ENCODE data around the gene KIF17.
A peak's percentile ranks its signal among the peaks of the same experiment; 100 is the strongest.
"Not testable (repeated sequence)": the region's sequence is repeated elsewhere in the genome, so short reads cannot be mapped to it uniquely, and the experiment has no call there.

Gene KIF17

DNA sequence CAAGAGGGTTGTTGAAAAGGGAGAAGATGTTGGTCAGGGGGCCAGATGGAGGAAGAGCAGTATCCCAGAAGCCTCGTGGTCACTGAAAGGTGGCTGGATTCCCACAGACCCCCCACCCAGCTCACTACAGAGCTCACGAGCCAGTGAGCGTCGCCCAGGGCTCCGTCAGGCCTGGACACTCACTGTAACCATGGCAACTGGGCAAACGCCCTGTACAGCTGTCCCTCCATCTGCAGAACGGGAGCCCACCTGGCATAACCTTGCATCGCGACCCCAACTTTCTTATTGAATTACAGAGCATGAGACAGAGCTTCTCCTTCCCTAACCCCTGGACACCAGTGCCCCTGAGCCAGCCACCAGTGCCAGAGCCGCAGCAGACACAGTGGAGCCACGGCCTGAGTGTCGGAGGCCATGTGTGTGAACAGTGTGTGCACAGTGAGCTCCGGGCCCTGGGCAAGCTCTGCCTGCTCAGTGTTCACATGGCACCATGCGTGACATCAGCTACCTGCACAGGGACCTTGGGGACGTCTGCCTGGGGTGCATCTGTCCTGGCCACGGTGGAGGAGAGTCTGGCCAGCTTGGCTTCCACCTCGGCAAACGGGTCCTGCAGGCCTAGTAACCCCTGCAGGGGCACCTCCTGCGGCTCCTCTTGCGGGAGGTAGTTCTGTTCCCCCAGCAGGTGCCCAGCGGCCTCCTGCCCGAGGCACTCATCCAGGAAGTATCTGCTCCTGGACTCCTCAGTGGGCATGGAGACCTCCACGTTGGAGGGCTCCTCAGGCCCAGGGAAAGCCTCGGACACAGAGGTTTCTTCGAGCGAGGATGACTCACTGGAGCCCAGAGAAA is 30.7 kb downstream of the KIF17 start:
- DNase-seq (ENCODE audit: low read depth in 2 of 2) = no peak

DNA sequence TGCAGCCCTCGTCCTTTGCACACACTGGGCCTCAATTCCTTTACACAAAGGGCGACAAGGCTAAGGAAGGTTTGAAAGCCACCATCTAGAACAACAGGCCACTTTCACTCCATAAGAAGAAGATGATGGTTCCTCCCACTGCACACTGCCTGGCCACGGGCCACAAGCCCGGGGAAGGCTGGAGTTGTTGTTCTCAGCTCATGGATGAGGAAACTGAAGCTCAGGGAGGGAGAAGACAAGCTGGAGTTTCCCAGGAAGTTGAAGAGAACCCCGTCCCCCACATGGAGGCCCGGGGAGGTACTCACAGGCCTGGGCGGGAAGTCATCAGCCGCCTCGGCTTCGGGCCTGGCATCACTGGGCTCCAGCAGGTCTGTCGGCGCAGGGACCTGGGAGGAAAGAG is 32.1 kb downstream of the KIF17 start:
- no peak for DNase-seq (ENCODE audit: low read depth in 2 of 2)

DNA sequence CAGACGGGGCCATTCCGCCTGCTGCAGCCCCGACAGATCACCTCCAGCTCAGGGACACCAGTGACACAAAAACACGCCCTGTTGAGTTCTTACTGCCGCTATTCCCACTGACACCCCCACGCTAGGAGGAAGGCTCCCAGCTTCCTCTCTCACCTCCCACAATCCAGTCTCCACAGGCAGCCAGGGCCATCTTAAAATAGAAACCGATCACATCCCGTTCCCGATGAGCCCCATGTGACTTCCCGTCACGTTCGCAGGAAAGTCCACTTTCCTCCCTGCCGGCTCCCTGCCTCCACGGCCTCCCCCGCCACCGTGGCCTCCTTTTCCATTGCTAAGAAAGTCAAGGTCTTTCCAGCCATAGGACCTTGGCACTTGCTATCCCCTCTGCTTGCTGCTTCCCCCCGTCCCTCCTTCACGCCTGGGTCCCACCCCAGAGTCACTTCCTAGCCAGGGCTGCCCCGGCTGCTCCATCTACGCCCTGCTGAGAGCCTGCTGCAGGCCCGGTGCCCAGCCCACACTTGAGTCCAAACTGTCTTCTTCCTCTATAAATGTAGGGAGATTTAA is 32.6 kb downstream of the KIF17 start:
- no peak for DNase-seq (ENCODE audit: low read depth in 2 of 2)

DNA sequence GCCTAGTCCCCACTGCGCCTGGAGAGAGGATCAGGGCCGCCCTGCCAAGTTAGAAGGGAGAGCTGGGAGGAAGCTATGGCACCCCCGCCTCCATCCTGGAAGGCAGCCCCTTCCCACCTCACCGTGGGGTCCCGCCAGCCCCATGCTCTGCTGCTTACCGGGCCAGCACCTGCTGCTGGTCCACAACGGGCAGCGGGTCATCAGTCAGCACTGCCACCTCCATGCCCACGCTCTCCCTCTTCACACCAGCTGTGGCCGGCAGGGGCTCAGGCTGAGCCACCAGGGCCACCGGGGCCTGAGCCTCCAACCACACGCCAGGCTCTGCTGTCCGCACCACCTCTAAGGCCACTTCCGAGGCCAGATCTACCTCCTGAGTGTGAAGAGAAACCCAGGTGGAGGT is 33.2 kb downstream of the KIF17 start:
- DNase-seq (ENCODE audit: low read depth in 2 of 2) = no peak

DNA sequence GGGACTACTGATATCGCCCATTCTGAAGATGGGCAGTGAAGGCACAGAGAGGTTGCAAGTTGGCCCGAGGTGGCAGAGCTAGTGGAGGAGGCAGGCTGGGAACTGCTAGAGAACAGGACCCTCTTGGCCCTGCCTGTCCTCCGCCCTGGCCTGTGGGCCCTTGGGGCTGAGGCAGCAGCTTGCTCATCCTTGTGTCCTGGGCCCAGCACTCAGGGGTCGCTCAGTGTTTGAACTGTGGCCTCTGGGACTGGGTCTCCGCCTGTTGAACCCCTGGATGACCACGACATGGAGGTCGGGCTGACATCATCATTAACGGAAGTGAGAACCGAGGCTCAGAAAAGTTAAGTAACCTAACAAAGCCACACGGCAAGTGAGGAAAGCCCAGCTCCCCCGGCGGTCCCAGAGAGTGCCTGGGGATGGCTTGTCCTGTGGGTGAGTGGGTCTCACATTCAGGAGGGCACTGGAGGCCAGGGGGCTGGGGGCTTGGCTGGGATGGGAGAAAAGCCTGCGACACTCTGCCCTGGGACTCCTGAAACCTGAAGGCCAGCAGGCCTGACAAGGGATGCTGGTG is 33.7 kb downstream of the KIF17 start:
- no peak for DNase-seq (ENCODE audit: low read depth in 2 of 2)

DNA sequence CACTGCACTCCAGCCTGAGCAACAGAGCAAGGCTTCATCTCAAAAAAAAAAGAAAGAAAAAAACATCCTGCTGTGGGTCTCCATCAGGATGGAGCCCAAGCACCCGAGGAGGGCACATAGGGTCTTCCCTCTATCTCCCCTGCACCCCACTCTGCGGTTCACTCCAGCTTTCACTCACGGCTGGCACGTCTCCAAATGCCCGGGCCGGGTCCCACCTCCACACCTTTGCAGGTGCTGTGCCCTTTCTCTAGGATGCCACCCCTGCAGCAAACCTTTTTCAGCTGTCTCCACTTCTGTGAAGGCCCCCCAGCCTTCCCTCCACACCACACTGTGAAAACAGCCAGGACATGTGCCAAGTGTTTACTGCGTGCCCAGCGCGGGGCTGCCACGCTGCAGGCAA is 34.2 kb downstream of the KIF17 start:
- DNase-seq (ENCODE audit: low read depth in 2 of 2) = no peak

DNA sequence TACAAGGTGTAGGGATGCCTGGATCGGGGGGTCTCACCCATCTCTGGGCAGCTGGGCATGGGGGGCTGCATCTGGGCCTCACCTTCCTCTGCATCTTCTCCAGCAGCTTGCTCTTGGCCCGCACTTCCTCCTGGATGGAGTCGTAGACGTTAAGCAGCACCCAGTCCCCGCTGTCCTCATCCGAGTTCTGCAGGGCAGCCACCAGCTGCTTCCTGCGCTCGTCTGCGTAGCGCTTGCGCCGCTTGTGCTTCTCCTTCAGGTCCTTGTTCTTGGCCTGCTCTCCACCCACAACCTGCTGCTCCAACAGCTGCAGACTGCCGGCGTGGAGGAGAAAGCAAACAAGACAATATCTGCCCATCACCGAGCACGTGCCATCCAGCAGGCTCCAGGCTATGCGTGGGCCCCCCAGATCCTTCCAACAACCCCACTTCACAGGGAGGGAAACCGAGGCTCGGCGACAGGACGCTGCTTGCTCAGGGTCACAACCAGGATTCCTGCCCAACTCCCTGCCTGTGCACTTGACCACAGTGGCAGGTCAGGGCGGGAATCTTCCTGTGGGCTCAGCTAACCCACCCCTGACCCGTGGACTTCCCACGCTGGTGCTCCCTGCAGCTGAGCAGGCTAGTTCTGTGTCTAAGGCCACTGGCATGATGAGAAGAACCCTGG is 35.1 kb downstream of the KIF17 start:
- DNase-seq (ENCODE audit: low read depth in 2 of 2) = no peak

DNA sequence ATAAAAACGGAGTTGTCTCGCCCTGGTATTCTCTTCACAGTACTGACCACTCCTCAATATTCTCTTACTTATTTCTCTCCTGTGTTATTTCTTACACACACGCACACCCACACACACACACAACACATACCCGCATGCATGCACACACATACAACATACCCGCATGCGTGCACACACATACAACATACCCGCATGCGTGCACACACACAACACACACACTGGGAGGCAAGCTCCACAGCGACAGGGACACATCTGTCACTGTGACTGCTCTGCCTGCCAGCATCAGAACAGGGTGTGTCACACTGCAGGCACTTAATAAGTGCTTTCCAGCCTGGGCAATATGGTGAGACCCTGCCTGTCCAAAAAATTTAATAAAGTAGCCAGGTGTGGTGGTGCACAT is 35.8 kb downstream of the KIF17 start:
- DNase-seq (ENCODE audit: low read depth in 2 of 2) = no peak

DNA sequence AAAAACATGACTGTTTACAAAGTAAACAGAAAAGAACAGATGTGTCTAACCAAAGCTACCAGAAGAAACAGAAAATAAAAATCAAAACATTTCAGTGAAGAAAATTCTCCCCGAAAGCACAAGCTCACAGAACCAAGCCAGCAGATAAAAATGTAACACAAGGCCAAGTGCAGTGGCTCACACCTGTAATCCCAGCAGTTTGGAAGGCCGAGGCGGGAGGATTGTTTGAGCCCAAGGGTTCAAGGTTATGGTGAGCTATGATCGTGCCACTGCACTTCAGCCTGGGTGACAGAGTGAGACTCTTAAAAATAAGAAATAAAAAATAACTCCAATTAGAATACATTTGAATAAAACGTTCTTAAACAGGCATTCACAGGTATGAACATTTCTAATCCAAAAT is 37.5 kb downstream of the KIF17 start:
- no peak for DNase-seq (ENCODE audit: low read depth in 2 of 2)

DNA sequence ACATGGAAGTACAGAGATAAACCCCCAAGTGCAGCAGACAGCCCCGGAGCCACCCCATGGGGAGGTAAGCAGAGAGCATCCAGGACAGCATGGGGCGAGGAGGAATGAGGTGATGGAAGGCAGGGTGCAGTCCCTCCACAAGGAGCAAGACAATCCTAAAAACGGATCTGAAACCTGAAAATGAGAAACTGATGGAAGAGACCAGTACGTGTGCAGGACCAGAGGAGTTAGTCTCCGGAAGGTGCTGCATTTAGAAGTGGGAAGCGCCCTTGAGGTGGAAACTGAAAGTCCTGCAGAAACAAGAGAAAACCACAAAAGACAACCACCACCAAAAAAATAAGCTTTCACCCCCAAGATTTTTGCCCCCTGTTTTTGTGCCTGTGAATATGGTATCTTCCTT is 39.2 kb downstream of the KIF17 start:
- no peak for DNase-seq (ENCODE audit: low read depth in 2 of 2)

DNA sequence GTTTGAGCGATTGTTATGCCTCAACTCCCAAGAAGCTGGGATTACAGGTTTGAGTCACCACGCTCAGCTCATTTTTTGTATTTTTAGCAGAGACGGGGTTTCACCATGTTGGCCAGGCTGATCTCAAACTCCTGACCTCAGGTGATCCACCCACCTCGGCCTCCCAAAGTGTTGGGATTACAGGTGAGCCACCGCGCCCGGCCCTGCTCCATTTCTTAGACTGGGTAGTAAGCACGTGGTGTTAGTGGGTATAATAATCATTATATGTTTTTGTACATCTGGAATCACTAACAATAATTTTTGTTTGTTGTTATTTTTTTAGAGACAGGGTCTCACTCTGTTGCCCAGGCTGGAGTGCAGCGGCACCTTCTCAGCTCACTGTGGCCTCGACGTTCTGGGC is 44.2 kb downstream of the KIF17 start:
- DNase-seq (ENCODE audit: low read depth in 2 of 2) = not testable (repeated sequence)

DNA sequence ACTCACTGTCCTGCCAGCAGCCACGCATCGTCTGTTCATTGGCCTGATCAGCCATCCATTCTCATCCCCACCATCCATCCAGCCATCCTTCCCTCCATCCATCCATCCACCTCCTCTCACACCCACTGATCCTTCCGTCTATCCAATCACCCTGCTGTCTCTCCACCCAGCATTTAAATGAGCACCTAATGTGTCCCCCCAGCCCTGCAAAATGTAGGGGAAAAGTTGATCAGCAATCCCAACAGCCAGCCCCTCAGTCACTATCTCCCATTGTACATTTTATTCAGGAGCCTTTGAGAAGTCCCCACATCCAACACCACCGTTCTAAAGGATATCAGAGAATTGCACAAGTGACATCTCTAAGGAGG is 45.6 kb downstream of the KIF17 start:
- DNase-seq (ENCODE audit: low read depth in 2 of 2) = no peak

DNA sequence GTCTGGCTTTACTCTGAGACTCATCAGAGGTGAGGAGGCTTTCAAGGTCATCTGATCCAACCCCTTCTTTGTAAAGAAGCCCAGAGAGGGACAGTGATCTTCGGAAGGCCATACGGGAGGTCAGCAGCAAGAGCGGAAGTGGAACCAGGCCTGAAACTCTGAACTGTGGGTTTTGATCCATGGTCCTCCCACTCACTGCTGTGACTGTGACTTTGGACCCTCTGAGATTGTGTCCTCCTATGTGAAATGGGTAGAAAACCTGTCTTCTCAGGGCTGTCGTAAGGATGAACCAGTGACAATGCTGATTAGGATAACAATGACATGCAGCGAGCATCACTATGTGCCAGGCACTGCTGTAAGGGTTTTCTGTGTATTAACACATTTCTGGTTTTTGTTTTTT is 46.9 kb downstream of the KIF17 start:
- DNase-seq (ENCODE audit: low read depth in 2 of 2) = no peak

DNA sequence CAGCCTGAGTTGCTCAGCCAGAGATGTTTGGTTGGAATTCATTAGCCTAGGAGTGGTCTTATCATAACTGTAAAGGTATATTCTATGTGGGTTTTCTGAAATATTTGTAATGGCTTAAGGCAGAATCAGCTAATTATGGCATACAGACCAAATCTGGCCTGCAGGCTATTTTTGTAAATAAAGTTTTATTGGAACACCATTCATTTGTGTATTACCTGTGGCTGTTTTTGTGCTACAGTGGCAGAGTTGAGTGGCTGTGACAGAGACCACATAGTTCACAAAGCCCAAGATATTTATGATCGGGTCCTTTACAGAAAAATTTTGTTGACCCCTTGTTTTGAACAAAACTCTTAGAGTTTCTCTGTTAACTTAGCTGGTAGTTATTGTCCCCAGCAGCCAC is 49.2 kb downstream of the KIF17 start:
- no peak for DNase-seq (ENCODE audit: low read depth in 2 of 2)

DNA sequence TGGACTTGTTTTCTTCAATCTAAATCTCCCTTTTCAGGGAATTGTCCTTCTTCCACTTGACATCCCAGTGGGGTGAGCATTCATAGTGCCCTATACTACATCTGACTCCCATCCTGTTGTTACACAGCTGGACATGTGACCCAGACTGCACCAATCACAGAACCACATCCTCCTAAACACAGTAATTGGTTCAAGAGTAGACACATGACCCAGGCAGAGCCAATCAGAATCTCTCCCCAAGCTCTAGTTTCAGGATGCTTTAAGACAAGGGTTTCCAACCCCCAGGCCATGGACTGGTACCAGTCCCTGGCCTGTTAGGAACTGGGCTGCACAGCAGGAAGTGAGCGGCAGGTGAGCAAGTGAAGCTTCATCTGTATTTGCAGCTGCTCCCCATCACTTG is 51.0 kb downstream of the KIF17 start:
- no peak for DNase-seq (ENCODE audit: low read depth in 2 of 2)

DNA sequence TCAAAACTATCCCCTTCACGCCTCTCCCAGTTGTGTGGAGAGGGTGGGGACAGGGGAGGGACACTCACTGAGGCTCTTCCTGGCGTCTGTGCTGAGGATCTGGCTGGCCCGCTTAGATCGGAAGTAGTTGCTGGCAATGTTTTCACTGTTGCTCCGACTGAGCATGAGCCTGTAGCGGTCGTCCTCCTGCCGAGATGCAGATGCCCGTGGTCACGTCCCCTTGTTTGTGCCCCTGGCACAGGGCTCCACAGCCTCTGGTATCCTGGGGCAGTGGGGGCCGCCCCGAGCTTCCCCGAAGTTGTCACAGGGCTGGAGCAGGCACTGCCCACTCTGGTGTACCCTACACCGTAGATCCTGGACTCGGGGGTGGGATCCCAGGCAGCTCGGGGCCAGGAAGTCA is 51.7 kb downstream of the KIF17 start:
- no peak for DNase-seq (ENCODE audit: low read depth in 2 of 2)

DNA sequence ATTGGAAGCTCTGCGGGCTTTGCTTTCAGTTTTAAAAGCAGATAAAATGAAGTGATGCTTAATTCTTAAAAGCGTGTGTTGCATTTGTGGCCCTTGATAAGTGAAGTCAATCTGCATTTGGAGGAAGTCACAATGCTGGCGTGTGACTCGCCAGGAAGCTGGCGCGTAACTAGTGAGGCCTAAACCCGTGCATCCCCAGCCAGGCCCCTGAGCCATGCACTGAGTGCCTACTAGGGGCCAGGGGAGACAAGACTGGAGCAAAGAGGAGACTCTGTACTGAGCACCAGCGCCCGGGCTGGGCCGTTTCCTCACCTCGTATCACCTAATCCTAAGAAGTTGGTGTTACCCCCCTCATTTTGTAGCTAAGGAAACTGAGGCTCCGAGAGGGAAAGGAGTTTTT is 52.1 kb downstream of the KIF17 start:
- no peak for DNase-seq (ENCODE audit: low read depth in 2 of 2)

DNA sequence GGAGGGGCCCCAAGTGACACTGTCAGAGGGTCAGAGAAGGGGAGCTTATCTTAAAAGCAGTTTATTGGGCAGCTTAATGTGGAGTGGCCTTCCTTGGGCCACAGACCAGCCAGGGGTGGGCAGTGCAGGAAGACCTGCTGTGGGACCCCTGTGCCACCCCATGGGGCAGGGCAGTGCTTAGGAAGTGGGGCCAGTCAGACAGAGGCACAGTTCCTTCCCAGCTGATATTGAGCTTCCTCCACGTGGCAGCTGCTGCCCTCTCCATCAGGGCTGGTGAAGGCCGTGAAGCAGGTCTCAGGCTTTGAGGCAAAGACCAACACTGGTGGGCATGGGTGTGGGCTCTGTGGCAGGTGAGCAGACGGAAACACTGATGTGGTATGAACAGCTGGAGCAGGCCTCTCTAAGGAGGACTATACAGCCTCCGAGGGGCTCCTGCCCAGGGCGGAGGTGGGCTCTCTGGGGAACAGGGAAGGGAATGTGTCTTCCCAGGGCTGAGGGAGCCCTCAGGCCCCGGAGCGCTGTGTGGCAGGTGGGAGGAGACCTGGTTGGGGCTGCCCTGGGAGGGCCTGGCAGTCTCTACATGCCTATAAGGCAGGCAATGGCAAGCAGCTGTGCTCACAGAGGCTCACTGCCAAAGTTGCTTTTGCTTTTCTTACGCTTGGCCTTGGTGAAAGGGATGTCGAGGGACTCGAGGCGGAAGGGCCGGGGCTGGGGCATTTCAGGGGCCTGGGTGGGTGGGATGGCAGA is 53.7 kb downstream of the KIF17 start:
- DNase-seq (ENCODE audit: low read depth in 2 of 2) = no peak

DNA sequence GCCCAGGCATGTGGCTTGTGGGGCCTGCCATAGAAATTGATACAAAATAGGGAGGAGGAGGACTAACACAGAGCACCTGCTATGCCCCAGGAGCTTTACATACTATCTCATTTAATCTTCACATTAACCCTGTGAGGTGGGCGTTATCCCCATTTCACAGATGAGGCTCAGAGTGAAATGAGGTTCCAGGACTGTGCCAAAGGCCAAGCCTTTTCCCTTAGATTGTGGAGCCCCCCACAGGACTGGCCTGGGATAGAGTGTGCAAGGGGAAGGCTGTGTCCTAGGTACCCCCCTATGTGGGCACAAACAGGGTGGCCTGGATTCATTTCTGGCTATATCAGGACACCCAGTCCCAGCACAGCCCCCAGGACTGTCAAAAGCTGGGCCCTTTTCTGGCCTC is 54.4 kb downstream of the KIF17 start:
- no peak for DNase-seq (ENCODE audit: low read depth in 2 of 2)

DNA sequence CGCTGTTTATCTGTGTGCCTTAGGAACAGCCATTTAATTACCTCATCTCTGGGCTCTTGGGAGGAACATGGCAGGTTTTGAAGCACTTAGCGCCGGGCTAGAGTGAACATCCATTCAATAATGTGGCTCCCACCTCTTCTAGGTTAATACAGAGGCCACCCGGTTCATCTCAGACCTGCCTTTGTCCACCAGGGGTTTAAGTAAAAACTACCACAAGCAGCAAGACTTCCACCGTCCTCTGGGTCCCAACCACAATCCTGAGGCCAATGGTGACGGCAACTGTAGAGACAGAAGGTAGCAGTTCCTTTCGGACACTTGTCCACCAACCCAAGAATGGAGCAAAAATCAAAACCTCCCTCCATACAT is 55.7 kb downstream of the KIF17 start:
- no peak for DNase-seq (ENCODE audit: low read depth in 2 of 2)

DNA sequence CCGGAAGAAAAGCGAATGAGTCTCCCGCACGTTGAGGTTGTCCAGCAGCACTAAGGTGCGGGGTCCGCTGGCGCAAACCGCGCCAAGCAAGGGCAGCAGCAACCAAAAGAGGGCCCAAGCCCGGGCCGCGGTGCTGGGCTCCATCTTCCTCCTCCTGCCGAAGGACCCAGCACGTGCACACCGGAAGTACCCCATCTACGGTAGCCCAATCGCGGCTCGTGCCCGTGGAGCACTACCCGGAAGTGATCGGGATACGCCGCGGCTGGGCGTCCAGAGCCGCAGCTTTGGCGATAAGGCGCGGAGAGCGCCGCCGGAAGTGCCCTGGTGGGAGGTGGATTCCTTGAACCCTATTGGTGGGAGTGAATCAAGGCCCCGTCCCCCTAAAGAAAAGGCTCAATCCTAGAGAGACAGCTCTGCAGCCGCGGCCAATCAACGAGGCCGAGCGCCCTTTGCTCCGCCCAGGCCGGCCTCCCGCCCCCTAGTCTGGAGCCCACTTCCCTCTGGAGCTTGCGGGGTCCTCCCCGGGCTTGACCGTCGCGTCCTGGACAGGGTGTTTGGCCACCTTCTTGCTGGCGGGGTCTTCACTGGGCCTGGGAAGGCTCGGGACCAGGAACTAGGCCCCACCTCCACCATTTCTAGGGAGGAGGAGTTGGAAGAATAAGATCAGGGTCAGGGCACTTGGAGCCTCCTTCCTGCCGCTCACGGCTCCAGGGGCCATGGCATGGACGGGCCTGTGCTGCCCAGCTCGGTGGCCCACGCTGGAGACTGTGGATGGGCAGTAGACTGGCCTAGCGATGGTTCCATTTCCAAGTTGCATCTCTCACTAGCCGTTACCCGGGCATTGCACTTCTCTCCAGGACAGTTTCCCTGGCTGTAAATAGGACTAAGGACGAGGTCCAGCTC is 56.3 kb downstream of the KIF17 start, which contains the start of gene DDOST:
TSS of gene DDOST (minus strand) at position 163 of the 903 bp plus-strand sequence. CDS start at position 144, 19 bp downstream.
- peak; percentile 86 to 89 for DNase-seq (ENCODE audit: low read depth in 2 of 2)
